GM23248 (cell line): ENCODE measurements around the gene WEE2. TPM values are rescaled to one million over a fixed set of nuclear protein-coding genes. Genes with fewer than 3 reads are reported as not detected.

Experiments
- DNase-seq: peaks from one replicate; pipeline ENCODE4 v3.0.0-alpha.2; 2015
- H2AFZ ChIP-seq: fragments of 200-600 bp; sonication (generic); 2 replicates; pipeline ENCODE4 v1.6.1; 2016; ENCODE audit warnings: antibody characterized with exemption
- H3F3A ChIP-seq: fragments of 200-600 bp; sonication (generic); 2 replicates; pipeline ENCODE4 v1.6.1; 2016; ENCODE audit warnings: mild to moderate bottlenecking, antibody characterized with exemption, mixed run types; ENCODE audit not compliant: insufficient read depth
- H3K27ac ChIP-seq: fragments of 200-600 bp; sonication (generic); 2 replicates; pipeline ENCODE4 v1.5.1; 2016; ENCODE audit warnings: mild to moderate bottlenecking
- H3K27me3 ChIP-seq: fragments of 200-600 bp; sonication (generic); replicated peaks from 2 replicates; pipeline ENCODE4 v1.6.1; 2016; ENCODE audit warnings: mild to moderate bottlenecking; ENCODE audit not compliant: insufficient read depth
- H3K36me3 ChIP-seq: fragments of 200-600 bp; sonication (generic); 2 replicates; pipeline ENCODE4 v1.6.1; 2016; ENCODE audit warnings: low read depth, mild to moderate bottlenecking
- H3K4me1 ChIP-seq: fragments of 200-600 bp; sonication (generic); 2 replicates; pipeline ENCODE4 v1.6.1; 2016; ENCODE audit warnings: mild to moderate bottlenecking; ENCODE audit not compliant: insufficient read depth
- H3K4me2 ChIP-seq: fragments of 200-600 bp; sonication (generic); one replicate; pipeline ENCODE4 v1.6.1; 2016; ENCODE audit warnings: mild to moderate bottlenecking; ENCODE audit not compliant: unreplicated experiment
- H3K4me3 ChIP-seq: fragments of 200-600 bp; sonication (generic); 2 replicates; pipeline ENCODE4 v1.5.1; 2016; ENCODE audit warnings: mild to moderate bottlenecking
- H3K79me2 ChIP-seq: fragments of 200-600 bp; sonication (generic); 2 replicates; pipeline ENCODE4 v1.6.1; 2016; ENCODE audit warnings: mild to moderate bottlenecking; ENCODE audit not compliant: insufficient read depth
- H3K9ac ChIP-seq: fragments of 200-600 bp; sonication (generic); 2 replicates; pipeline ENCODE4 v1.6.1; 2016; ENCODE audit warnings: mild to moderate bottlenecking
- H3K9me2 ChIP-seq: fragments of 200-600 bp; sonication (generic); 2 replicates; pipeline ENCODE4 v1.6.1; 2016; ENCODE audit warnings: mixed run types, mild to moderate bottlenecking, moderate library complexity; ENCODE audit not compliant: insufficient read depth
- H3K9me3 ChIP-seq: fragments of 200-600 bp; sonication (generic); one replicate; pipeline ENCODE4 v1.6.1; 2017; ENCODE audit warnings: low read depth
- H4K20me1 ChIP-seq: fragments of 200-600 bp; sonication (generic); 2 replicates; pipeline ENCODE4 v1.6.0; 2016; ENCODE audit not compliant: insufficient read depth
- EZH2 ChIP-seq: fragments of 200-600 bp; sonication (generic); IDR thresholded peaks from 2 replicates; pipeline ENCODE4 v1.6.1; 2018; ENCODE audit warnings: antibody characterized with exemption, mild to moderate bottlenecking; ENCODE audit not compliant: insufficient read depth, poor library complexity, severe bottlenecking
- EZH2phosphoT487 ChIP-seq: fragments of 200-600 bp; sonication (generic); IDR thresholded peaks from 2 replicates; pipeline ENCODE4 v1.6.1; 2018; ENCODE audit warnings: antibody characterized with exemption, moderate library complexity, mild to moderate bottlenecking, low read depth; ENCODE audit not compliant: insufficient read depth
- WGBS, 2 experiments: methylation state at CpG; one replicate each; pipeline ENCODE4 v1.1.6; 2015 to 2017; ENCODE audit warnings: low lambda C conversion rate in 2 of 2, low coverage in 1 of 2; ENCODE audit errors: missing lambda C conversion rate in 2 of 2; 5-methylcytosine and 5-hydroxymethylcytosine counted together
- in situ Hi-C: fragments of 300-500 bp; cut with MboI; formaldehyde crosslinking; loops from 2 replicates; pipeline ENCODE4 v1.15.0; 2020
- polyA plus RNA-seq: library from polyadenylated mRNA; unstranded; fragments of >200 nt; fragmentation: Nextera tagmentation; extraction: Ambion mirVana; gene quantifications from 2 replicates; pipeline ENCODE4 v1.2.1, GENCODE V29; 2016
- total RNA-seq: library from RNA; depleted of rRNA; stranded (reverse); fragments of >200 nt; shearing (Covaris generic); gene quantifications from 2 replicates; pipeline ENCODE4 v1.2.3, GENCODE V29; 2014

WEE2 gene
- total and polyA plus RNA-seq, 2 experiments from 2014 or later = not detected

GRCh38 chr7:141671705-141672496 is 36.3 kb upstream of the WEE2 start:
- Histone ChIP-seq H3K4me3 (no peak overlapping the region), H3K36me3 (no peaks in the 10 kb centered on the region), H3F3A (no peaks in the 10 kb centered on the region), H3K27me3 (no peaks in the 10 kb centered on the region), H3K9ac (no peak overlapping the region), H4K20me1 (no peaks in the 10 kb centered on the region), H2AFZ (no peak overlapping the region), H3K9me3 (no peaks in the 10 kb centered on the region), H3K27ac (no peak overlapping the region), H3K4me1 (no peaks in the 10 kb centered on the region), H3K79me2 (no peaks in the 10 kb centered on the region), H3K9me2 (no peaks in the 10 kb centered on the region), H3K4me2 (no peak overlapping the region)
- 90 to 93% methylated on average over 7 of the region's 7 CpGs for WGBS, 2 experiments
- TF ChIP-seq EZH2 = no peak
- TF ChIP-seq EZH2phosphoT487 = no peak
- DNase-seq = no peak
- in situ Hi-C loops = no loop called here

- no peaks in the 10 kb centered on the region for H3K27me3 ChIP-seq
- H3K9ac ChIP-seq = no peak overlapping the region
- H3K36me3 ChIP-seq = no peaks in the 10 kb centered on the region
- H3K4me1 ChIP-seq = no peaks in the 10 kb centered on the region
- TF ChIP-seq EZH2phosphoT487 = no peak
- no peaks in the 10 kb centered on the region for H4K20me1 ChIP-seq
- no peak overlapping the region for H3K27ac ChIP-seq
- in situ Hi-C loops = no loop called here
- no peaks in the 10 kb centered on the region for H3F3A ChIP-seq
- no peak for DNase-seq
- no peak overlapping the region for H3K4me3 ChIP-seq
- no peak overlapping the region for H2AFZ ChIP-seq
- no peak overlapping the region for H3K4me2 ChIP-seq
- no peaks in the 10 kb centered on the region for H3K79me2 ChIP-seq
- 92 to 95% methylated on average over 3 of the region's 3 CpGs for WGBS, 2 experiments
- H3K9me3 ChIP-seq = no peaks in the 10 kb centered on the region
- H3K9me2 ChIP-seq = no peaks in the 10 kb centered on the region
These were observed 34.8 kb upstream of the WEE2 start for GRCh38 chr7:141673346-141673745.

- Histone ChIP-seq H2AFZ (no peak overlapping the region), H3K9ac (no peak overlapping the region), H3K4me1 (no peaks in the 10 kb centered on the region), H3K9me3 (no peaks in the 10 kb centered on the region), H3K79me2 (no peaks in the 10 kb centered on the region), H3K27me3 (no peaks in the 10 kb centered on the region), H3K36me3 (no peaks in the 10 kb centered on the region), H3K27ac (no peak overlapping the region), H3K4me3 (no peak overlapping the region), H3K9me2 (no peaks in the 10 kb centered on the region), H3K4me2 (no peak overlapping the region), H3F3A (no peaks in the 10 kb centered on the region), H4K20me1 (no peaks in the 10 kb centered on the region)
- in situ Hi-C loops = no loop called here
- TF ChIP-seq EZH2phosphoT487 (no peak), EZH2 (no peak)
- 96 to 99% methylated on average over 5 of the region's 5 CpGs for WGBS, 2 experiments
- DNase-seq = peak; percentile 6
These were observed 33.9 kb upstream of the WEE2 start for GRCh38 chr7:141674171-141674671.

- Histone ChIP-seq H3K36me3 (no peaks in the 10 kb centered on the region), H3K9ac (no peak overlapping the region), H4K20me1 (no peaks in the 10 kb centered on the region), H3K9me2 (no peaks in the 10 kb centered on the region), H3K9me3 (no peaks in the 10 kb centered on the region), H3K27me3 (no peaks in the 10 kb centered on the region), H3K27ac (no peak overlapping the region), H3K4me2 (no peak overlapping the region), H2AFZ (no peak overlapping the region), H3F3A (no peaks in the 10 kb centered on the region), H3K4me1 (no peaks in the 10 kb centered on the region), H3K4me3 (no peak overlapping the region), H3K79me2 (no peaks in the 10 kb centered on the region)
- 74 to 77% methylated on average over 4 of the region's 4 CpGs for WGBS, 2 experiments
- TF ChIP-seq EZH2phosphoT487 (no peak), EZH2 (no peak)
- in situ Hi-C loops = no loop called here
- no peak for DNase-seq
These were observed 33.5 kb upstream of the WEE2 start for GRCh38 chr7:141674702-141675101.
